A172 (cell line): Measurements from ENCODE around the gene RPS27A. TPM values are rescaled to one million over a fixed set of nuclear protein-coding genes. Genes with fewer than 3 reads are reported as not detected.
A peak's percentile ranks its signal among the peaks of the same experiment; 100 is the strongest.
"Not testable (repeated sequence)": the region's sequence is repeated elsewhere in the genome, so short reads cannot be mapped to it uniquely, and the experiment has no call there.

Experiments
- DNase-seq: peaks from one replicate; pipeline ENCODE4 v3.0.0-alpha.2; 2015; ENCODE audit warnings: low spot score
- total RNA-seq: library from RNA; depleted of rRNA; stranded (reverse); fragments of >200 nt; shearing (Covaris generic); gene quantifications from 2 replicates; pipeline ENCODE4 v1.2.3, GENCODE V29; 2014; rRNA removed

RPS27A gene
- 1,013 and 1,849 TPM in 2 replicates for total RNA-seq

DNA sequence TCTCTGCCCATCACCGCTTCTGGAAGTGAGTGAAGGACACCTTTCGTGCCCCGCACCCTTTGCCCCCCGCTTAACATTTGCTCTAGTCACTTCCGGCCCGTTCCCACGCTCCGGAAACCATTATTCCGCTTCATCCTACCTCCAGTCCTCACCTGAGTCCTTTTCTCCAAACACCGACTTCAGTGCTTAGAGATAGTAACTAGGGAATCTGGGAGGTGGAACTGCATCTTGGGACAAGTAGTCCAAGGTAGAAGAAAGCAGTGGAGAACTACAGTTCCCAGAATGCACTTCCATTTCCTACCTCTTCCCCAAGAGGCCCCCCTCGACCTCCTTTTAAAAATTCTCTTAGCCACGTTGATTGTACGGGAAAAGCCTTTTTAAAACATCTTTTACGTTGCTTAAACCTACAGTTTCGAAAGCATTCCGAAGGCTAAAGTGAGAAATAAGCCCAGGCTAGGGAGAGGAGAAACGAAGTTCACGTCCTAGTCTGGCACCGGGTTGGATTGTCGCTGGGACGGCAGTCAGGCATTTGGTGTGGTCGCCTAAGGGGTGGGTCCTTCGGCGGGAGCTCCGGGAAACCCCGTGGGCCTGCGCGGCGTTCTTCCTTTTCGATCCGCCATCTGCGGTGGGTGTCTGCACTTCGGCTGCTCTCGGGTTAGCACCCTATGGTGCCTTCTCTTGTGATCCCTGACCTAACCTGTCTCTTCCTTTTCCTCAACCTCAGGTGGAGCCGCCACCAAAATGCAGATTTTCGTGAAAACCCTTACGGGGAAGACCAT, at the start of gene RPS27A, which contains the start of gene CLHC1:
Gene RPS27A (plus strand): TSS at position 605 of the 779 bp plus-strand sequence. CDS start 137 bp downstream, at position 742.
Gene CLHC1 (minus strand): TSS at position 210 of the 779 bp plus-strand sequence. CDS start 9,882 bp downstream, outside the sequence.
- DNase-seq = peak; percentile 99

DNA sequence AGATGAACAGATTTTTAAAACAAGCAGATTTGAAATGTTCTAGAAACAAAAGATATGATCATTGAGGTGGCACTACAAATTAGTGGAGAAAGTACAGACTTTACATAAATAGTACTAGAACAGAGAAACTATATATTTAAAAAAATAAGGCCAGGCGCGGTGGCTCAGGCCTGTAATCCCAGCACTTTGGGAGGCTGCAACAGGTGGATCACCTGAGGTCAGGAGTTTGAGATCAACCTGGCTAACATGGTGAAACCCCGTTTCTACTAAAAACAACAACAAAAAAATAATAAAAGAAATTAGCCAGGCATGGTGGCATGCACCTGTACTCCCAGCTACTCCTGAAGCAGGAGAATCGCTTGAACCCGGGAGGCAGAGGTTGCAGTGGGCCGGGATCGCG, 45.7 kb upstream of the RPS27A start:
- DNase-seq = not testable (repeated sequence)

DNA sequence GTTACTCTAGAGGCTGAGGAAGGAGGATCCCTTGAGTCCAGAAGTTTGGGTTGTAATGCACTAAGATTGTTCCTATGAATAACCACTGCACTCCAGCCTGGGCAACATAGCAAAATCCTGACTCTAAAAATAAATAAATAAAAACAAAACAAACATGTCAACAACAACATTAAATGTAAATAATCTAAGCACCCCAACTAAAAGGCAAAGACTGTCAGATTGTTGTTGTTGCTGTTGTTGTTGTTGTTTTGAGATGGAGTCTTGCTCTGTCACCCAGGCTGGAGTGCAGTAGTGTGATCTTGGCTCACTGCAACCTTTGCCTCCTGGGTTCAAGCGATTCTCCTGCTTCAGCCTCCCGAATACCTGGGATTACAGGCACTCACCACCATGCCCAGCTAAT, 40.6 kb upstream of the RPS27A start:
- DNase-seq = not testable (repeated sequence)

DNA sequence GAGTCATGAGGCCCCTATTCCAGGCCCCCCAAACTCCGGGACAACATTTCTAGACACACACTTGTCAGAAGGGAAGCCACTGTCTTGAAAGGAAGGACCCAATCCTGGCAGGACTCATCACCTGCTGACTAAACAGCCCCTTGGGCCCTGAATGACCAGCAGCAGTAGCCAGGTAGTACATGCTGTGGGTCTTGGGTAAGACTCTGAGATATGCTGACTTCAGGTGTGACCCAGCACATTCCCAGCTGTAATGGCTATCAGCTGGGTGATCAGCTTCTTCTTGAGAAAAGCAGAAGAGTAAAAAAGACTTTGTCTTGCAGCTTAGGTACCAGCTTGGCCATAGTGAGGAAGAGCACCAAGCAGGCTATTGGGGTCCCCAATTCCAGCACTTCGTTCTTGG, 36.0 kb upstream of the RPS27A start:
- no peak for DNase-seq

DNA sequence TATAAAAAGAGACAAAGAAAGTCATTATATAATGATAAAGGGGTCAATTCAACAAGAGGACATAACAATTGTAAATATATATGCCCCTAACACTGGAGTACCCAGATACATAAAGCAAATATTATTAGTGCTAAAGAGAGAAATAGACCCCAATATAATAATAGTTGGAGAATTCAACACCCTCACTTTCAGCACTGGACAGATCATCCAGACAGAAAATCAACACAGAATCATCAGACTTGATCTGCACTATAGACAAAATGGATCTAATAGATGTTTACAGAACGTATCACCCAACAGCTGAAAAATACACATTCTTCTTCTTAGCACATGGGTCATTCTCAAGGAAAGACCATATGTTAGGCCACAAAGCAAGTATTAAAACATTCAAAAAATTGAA, 32.1 kb upstream of the RPS27A start:
- no peak for DNase-seq

DNA sequence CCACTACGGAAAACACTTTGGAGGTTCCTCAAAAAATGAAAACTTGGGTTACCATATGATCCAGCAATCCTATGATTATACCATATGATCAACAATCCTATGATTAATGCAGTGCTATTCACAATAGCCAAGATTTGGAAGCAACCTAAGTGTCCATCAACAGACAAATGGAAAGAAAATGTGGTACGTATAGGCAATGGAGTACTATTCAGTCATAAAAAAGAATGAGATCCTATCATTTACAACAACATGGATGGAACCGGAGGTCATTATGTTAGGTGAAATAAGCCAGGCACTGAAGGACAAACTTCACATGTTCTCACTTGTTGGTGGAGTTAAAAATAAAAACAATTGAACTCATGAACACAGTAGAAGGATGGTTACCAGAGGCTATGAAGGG, 28.0 kb upstream of the RPS27A start:
- no peak for DNase-seq

DNA sequence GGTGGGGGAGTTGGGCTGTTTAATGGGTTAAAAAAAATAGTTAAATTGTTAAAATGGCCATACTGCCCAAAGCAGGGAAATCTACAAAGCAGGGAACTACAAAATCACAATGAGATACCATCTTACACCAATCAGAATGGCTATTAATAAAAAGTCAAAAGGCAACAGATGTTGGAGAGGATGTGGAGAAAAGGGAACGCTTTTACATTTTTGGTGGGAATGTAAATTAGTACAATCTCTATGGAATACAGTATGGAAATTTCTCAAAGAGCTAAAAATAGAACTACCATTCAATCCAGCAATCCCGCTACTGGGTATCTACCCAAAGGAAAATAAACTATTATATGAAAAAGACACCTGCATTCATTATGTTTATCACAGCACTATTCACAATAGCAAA, 27.5 kb upstream of the RPS27A start:
- no peak for DNase-seq

DNA sequence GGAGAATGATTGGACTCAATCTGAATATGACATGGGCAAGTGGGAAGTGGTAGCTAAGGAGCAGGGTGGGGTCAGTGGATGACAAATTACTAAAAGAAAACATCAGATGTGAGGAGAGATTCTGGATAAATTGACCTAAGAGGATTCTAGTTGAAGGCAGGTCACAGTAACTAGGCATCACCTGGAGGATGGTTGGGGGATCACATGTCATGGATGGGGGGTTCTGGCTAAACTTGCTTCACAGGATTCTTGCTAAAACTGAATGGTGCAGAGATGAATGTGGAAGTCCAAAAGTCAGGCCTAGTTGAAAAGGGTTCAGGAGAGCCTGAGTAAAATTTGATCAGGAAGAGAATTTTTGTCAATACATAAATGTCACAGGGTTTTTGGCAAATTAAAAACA, 18.7 kb upstream of the RPS27A start:
- no peak for DNase-seq

DNA sequence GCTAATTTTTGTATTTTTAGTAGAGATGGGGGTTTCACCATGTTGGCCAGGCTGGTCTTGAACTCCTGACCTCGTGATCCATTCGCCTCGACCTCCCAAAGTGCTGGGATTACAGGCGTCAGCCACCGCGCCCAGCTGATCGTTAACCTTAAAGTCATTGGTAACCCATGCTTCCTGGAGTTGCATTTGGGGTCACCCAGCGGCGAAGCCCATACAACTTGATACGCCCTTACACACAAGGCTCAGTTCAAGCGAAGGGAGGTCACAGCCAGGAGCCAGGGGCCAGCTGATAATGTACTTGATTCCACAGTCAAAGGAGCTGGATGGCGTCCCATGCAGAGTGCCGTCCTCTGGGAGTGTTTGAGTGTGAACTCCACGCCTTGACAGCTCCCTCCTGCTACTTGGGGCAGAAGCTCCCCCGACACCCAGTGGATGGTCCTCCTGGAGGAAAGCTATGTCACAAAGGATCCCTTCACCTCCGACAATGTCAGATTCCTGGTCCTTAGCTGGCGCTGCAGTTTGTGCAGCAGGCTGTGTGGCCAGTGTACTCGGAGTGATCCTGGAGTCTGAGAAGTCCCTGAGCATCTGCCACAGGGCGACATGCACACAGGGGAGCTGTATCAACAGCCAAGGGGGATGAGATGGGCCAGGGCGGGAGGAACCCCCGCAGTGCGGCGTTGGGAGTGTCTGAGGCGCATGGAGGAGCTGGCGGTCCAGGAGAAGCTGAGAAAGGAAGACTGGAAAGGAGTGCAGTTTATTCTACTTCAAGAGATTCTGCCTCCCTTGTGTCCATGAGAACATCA, 8.3 kb upstream of the RPS27A start:
- no peak for DNase-seq

DNA sequence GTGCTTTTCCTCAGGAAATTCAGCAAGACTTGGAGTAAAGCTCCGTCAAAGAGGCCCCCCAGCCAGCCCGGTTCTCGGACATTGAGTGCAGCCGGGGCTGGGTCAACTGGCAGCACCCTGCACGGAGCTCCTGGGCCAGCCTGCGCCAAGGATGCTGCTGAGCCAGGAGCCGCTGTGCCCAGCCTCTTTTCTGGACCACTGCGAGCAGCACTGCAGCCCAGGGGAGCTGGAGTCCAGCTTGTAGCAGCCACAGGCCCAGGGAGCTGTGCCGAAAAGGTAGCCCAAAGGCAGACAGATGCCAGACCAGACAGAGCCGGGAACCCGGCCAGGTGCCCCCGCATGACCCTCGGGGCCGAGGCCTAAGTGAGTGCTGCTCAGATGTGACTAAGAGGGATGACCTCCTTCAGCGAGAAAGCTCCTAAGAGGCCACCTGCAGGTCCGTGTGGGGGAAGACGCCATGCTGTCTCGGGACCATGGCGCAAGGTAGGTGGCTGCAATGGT, 7.7 kb upstream of the RPS27A start:
- DNase-seq = no peak

DNA sequence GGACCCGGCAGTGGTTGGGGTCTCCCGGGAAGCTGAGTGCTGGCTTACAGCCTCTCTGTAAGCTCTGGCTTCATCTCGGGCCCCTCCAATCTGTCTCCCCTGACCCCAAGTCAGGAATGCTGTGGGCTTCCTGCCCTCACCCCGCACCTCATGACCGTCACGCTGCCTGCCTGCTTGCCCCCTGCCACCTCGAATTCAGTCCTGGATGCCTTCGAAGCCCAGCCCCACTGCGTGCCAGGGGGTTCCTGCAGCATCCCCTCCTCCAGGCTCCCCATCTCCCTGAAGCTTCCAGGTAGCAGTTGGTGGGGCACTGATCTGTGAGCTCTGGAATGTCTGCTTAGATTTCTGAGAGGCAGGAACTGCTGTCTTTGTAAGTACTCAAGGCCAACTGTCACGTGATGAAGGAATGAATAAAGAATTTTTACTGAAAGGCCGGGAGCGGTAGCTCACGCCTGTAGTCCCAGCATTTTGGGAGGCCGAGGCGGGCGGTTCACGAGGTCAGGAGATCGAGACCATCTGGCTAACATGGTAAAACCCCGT, 6.9 kb upstream of the RPS27A start:
- no peak for DNase-seq

DNA sequence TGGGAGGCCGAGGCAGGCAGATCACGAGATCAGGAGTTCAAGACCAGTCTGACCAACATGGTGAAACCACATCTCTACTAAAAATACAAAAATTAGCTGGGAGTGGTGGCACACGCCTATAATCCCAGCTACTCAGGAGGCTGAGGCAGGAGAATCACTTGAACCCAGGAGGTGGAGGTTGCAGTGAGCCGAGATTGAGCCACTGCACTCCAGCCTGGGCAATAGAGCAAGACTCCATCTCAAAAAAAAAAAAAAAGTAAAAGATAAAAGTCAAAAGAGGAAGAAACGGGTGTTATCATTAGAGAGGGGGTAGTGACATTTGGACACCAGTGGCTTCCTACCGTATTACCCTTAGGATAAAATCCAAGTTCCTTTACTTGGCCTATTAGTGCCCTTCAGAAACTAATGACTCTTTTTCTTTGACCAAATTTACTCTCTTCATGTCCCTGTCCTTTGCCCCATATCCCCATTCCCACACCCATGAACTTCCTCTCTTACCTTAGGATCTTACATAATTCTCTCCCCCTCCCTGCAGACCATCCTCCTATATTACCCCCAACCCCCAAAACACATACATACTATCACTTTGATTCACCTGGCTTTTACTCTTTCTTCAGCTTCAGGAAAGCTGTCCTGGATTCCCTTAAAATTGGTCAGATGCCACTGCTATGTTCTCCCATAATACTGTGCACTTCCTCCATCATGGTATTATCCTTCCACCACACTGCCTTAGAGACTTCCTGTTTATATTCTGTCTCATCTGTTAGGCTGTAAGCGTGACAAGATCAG, 4.9 kb upstream of the RPS27A start:
- DNase-seq = not testable (repeated sequence)

DNA sequence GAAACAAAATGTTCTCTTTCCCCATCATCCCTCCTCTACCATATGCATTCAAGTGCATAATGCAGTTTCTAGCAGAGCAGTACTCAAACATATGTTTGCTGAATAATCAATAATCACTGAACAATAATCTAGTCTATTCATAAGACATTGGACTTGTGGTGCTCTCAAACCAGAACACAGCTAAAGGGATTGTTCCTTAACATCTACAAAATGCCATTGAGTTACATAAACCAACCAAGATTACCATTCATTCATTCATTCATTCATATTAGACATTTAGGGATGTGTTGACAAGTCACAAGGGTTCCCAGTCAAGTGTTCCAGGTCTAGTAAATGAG, 4.3 kb upstream of the RPS27A start:
- no peak for DNase-seq

DNA sequence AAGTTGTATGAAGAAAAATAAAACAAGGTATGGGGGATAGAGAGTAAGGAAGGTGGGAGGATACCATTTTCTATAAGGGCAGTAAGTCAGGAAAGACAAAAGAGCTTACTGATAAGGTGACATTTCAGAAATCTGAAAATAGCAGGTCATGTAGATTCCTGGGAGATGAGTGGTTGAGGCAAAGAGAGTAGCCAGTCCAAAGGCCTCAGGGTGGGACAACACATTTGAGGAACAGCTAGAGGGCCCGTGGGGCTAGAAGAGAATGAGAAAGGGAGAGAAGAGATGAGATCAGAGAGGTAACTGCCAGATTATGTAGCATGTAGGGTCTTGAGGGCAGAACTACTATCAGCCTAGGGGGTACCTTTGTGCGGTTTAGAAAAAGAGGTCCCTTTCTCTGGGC, 3.3 kb upstream of the RPS27A start:
- no peak for DNase-seq

DNA sequence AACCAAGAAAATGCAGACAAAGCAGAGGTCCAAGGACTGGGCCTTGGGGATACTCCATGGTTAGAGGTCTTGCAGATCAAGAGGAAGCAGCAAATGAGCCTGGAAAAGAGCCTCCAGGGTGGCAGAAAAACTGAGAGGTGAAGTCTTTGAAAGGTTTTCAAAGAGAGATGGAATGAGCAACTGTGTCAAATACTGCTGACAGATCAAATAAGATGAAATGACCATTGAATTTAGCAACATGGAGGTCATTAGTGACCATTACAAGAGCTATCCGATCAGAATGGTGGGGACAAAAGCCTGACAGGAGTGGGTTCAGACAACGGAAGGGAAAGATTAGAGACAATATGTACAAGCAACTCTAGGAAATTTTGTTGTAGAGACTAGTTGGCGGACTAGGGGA, 1.9 kb upstream of the RPS27A start:
- DNase-seq = no peak

DNA sequence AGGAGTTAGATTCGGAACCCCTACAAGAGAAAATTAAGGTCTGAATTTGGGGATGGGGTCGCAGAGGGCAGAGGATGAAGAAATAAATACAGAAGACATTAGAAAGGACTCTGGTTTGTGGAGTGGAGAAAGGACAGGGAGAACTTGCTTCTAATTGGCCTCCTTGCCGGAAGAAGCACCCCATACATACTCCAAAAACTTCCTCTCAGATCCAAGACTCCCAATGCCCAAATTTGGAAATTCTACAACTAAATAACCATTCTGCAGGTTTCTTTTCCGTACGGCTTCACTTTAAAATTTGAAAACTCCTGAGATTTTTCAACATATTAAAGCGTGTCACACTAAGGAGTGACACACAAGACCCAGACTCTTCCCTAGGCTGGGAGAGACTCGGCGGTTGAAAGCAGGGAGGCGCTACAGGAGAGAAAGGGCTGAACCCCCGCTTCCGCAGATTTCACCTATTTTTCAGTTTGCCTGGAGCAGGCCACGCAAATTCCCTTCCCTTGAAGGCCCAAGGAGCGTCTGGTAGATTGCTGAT, 873 bp upstream of the RPS27A start:
- DNase-seq = no peak

DNA sequence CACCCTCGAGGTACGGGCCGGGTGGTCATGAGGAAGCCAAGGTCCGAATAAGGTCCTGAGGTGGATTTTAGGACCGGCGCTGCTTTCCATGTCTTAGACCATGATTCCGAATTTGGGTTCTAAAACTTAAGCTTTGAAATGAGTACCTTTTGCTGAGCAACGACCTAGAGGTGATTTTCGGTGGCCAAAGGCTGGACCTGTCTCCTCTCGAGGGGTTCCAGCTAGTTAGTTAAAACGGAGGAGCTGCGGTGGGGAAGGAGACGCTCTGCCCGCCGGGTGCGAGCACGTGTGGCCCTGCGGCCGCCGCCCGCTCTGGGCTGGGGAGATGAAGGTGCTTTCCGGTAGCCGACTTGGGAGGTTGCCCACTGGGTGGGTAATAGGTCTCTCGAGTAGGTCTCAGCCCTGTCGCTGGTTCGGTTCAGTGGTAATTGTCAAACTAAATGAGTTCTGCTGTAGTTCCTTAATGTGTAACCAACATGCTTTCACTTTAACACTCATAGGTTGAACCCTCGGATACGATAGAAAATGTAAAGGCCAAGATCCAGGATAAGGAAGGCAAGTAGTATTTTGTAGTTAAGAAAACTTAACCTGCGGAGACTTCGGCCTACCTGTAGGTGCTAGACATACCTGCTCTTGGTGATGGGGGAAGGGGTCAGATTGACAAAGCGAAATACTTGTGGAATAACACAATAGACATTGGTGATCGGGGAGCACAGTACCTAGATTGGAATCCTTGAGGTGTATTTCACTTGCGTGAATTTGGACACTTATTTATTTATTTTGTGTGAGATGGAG, 572 bp downstream of the RPS27A start:
- DNase-seq = peak; percentile 32

DNA sequence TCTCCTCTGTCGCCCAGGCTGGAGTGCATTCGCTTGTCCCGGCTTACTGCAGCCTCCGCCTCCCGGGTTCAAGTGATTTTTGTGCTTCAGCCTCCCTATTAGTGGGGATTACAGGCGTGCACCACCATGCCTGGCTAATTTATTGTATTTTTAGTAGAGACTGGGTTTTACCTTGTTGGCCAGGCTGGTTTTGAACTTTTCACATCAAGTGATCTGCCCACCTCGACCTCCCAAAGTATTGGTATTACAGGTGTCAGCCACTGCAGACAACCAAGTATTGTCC, 1.1 kb downstream of the RPS27A start:
- no peak for DNase-seq

DNA sequence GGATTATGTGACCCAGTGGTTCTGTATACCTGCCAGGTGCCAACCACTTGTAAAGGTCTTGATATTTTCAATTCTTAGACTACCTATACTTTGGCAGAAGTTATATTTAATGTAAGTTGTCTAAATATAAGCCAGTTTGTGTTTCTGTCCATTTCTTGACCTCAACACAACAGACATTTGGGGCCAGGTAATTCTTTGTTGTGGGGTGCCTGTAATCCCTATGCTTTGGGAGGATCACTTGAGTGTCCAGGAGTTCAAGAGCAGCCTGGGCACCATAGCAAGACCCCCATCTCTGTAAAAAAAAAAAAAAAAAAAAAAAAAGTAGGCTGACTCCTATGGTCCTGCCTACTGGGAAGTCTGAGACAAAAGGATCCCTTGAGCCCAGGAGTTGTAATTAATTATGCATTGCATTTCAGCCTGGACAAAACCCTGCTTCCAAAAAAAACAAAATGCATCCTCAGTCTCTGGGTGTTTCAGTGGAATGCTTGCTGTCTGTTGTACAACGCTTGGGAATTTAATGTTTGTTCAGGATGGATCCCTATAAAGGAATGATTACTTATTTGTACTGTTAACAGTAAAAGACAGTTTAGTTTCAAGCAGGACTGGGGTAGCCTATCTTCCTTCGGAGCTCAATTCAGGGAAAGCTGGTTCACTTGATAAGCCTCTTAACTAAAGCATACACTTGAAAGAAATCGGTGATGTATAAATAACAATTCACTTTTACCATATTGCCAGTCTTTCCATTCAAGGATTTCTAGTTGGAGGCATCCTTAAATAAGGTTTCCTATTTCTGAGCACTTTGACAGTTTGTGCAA, 3.4 kb downstream of the RPS27A start:
- no peak for DNase-seq

DNA sequence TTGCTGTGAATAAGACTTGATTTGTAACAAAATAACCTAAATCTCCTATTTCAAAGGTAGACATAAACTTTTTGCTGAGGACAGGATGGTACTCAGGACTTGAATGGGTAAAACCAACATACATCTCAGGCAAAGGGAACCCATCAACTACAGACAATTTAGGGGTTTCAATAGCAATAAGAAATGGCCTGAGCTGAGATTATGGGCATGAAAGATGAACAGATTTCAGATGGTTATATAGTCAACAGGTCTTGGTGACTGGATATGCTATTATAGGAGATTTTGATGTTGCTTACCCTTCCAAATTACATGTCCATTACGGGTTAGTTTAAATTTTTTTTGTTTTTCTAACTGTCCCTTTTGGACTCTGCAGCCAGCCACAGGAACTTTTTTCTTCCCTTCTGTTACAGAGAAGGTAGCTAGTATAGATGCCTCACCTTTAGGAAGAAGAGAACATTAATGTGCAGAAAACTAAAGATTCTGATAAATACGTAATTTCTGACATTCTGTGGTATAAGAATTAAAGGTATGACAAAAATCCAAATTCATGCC, 4.6 kb downstream of the RPS27A start:
- DNase-seq = no peak
